ENCODE results near the gene HGF.

DNA sequence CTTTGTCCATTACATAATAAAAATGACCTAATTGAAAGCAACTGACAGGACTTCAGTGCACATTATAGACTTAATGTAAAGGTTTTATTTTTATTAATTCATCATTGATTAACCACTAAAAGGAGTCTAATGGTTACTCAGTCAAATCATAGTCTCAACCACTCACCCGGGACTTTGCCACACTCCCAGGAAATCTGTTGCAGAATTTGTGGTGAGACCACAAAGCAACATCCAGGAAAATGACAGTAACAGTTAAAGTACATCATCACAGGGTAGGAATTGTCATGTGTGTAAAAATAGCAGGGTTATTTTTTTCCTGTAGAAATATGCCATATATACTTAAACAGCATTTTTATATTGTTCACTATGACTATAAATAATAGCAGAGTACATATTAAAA, 6.3 kb upstream of the HGF start:
- TF ChIP-seq, protein P1, sequence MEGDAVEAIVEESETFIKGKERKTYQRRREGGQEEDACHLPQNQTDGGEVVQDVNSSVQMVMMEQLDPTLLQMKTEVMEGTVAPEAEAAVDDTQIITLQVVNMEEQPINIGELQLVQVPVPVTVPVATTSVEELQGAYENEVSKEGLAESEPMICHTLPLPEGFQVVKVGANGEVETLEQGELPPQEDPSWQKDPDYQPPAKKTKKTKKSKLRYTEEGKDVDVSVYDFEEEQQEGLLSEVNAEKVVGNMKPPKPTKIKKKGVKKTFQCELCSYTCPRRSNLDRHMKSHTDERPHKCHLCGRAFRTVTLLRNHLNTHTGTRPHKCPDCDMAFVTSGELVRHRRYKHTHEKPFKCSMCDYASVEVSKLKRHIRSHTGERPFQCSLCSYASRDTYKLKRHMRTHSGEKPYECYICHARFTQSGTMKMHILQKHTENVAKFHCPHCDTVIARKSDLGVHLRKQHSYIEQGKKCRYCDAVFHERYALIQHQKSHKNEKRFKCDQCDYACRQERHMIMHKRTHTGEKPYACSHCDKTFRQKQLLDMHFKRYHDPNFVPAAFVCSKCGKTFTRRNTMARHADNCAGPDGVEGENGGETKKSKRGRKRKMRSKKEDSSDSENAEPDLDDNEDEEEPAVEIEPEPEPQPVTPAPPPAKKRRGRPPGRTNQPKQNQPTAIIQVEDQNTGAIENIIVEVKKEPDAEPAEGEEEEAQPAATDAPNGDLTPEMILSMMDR (IDR thresholded peaks at IDR 0.05): no peak
- TF ChIP-seq POLR2A (IDR thresholded peaks at IDR 0.05): no peak
